ENCODE data around the gene CREBZF.
A peak's percentile ranks its signal among the peaks of the same experiment; 100 is the strongest.
"Not testable (repeated sequence)": the region's sequence is repeated elsewhere in the genome, so short reads cannot be mapped to it uniquely, and the experiment has no call there.

CREBZF gene

DNA sequence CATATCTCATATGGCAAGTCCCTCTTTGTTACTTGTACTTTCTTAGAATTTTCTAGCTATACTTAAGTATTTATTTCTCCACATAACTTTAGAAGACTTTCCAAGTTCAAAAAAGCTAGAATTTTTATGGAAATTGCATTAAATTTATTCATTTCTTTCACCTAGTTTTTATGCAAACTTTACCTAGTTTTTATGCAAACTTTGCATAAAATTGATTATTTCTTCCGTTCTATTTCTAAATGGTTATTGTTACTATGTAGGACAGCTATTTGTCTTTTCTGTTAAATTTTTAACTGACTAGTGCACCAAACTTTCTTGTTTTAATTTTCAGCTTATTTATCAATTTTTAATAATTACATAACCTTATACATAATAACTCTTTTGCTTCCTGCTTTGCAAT, 3.2 kb upstream of the CREBZF start:
- DNase-seq: no peak

DNA sequence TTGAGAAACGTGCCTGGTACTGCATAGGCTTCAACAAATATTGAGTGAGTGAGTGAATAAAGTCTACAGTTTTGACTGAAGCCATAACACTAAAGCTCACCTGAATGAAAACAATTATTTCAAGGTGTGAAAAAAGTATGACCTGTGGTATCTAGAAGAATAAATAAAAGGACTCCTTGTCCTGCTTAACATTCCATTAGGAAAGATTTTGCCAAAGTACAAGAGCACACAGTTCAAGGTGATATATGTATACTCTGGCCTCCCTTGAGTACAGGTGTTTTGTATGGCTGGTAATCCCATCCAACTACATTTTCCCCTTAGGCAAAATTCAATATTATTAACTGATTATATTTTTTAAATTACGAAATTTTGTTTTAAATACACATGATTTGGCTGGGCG, 1.8 kb upstream of the CREBZF start:
- DNase-seq: no peak

DNA sequence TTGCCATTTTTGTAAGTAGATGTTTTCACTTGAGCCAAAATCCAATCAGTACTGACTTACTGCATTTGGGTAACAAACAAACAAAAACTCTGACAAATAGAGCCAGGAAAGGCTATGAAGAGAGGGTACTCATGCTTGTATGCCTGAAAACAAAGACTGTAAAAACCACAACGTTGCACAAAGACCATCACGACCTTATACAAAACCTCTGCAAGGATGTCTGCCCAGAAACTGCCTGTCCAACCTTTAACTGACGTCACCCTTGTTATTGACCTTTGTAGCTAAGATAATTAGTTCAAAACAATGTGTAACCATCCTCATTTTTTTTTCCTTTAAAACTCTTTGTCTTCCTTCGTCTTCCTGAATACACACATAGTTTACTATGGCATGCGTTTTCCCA, 804 bp upstream of the CREBZF start:
- no peak for DNase-seq

DNA sequence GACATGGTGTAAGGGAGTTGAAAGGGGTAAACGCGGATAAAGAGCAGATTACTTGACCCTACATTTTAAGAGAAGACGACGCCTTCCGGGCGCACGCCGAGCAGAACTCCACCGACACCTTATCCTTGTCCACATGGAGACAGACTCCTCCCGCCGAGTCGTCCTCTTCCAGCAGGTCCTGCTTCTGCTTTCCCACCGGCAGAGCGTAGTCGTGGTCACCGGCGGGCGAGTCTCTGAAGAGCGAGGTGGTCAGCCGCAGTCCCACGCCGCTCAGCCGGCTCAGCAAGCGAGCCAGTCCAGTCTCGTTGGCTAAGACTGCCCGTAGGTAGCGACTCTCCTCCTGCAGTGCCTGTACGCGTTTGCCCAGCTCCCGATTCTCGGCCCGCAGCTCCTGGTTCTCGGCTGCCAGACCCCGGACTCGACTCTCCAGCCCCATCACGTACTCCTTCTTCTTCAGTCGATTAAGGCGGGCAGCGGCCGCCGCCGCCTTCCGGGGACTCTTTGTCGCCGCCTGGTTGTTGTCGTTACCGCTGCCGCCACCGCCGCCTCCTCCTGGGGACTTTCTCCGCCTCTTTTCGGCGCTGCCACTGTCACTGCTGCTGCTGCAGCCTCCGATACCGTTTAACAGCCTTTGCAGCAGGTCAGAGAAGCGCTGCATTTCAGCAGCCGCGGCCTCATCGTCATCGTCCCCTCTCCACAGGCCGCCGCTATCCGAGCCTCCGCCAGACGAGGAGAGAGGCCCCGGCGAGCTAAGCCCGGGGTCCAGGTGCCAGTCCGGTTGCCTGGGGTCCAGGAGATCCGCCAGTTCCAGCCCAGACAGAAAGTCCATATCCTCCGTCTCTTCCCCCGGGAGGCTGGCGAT, 945 bp downstream of the CREBZF start:
- peak; percentile 42 for DNase-seq

DNA sequence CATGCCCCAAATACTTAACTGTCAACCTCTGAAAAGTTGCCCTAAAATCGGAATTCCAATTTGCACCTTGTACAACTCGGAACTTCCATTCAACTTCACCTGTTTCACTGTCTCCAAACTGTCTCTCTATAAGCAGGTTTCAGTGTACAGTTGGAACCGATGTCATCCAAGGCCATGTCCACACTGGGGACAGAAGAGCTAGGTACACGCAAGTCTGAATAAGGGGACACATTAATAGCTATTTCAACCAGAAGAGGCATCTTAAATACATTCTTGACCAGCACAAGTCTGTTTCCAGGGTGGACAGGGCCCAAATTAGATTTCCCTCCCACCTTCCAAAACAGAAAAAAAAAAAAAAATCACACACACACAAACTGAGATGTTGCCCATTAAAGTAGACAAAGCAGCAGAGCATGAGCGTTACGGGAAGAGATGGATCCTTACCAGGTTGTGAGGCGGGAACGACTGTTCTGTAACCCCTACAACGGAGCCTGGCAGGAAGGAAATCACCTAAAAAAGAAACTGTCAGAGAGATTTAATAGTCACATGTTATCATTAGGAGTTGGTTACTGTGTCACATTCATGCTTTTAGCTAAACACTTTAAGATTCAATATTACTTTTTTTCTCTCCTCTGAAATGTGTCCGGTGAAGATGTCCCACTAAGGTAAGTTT, 1.7 kb downstream of the CREBZF start:
- DNase-seq: no peak

DNA sequence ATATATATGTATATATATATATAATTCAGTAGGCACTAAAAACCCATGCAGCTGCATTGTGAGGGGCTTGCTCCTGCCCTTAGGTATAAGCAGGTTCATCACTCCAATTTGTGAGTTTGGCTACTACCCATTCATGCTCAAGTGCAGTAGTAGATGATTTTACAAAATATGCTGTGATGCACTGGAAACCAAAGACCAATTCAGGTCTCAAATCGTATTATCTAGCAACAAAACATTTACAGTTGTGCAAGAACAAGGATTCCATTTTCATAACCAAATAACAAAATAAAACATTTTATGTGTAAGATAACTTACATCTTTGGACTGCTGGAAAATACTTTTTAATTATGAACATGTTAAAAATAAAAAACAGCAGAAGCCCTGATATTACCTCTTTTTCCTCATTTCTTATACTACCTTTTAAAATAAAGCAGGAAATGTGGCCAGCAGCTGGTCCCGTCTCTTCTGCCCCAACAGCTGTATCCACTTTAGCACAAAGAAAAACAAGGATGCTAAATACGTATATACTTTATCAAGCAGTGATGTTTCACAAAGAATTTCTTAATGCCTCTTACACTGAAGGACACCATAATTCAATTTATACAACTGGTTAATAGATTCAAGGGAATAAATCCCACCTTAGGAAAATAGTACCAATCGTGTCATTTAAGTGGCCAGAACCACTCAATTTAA, 2.8 kb downstream of the CREBZF start:
- no peak for DNase-seq

DNA sequence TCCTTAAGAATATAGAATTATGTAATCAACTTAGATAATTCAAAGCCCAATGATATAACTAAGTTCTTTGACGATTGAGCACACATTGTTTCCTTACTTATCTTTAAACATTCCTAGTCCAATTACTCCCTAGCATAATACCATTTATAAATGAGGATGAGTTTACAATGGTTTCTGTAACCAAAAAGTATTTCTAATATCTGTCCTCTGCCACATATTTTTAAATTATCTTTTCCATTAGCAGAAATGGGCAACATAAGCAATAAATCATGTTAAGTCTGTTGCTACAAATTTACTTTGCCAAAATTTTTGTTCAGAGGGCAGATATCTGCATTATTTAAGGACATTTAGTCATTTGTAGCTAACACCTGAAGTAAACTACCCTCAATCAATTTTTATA, 6.7 kb downstream of the CREBZF start:
- no peak for DNase-seq

DNA sequence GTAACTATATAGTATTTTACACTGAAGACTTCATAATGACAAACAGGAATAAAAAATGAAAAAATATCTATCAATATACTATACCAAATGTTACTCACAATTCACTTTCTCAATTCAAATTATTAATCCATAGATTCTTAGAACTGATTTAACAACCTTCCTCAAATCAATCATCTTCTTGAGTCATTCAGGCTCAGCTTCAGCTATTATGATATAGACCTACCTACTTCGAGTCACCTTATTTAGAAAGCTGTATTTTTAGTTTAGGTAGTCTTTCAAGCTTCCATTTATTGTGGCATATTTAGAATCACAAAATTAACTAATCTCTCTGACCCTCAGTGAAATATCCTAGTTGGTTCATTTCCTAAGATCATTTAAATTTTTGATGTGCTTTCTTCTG, 8.2 kb downstream of the CREBZF start:
- no peak for DNase-seq

DNA sequence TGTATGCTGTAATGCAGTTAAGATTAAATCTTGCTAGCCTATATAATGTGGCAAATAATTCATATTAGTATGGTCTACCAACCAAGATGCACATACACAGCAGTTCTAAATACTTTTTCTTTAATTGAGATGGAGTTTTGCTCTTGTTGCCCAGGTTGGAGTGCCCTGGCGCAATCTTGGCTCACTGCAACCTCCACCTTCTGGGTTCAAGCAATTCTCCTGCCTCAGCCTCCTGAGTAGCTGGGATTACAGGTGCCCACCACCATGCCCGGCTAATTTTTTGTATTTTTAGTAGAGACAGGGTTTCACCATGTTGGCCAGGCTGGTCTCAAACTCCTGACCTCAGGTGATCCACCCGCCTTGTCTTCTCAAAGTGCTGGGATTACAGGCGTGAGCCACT, 10.6 kb downstream of the CREBZF start:
- not testable (repeated sequence) for DNase-seq

DNA sequence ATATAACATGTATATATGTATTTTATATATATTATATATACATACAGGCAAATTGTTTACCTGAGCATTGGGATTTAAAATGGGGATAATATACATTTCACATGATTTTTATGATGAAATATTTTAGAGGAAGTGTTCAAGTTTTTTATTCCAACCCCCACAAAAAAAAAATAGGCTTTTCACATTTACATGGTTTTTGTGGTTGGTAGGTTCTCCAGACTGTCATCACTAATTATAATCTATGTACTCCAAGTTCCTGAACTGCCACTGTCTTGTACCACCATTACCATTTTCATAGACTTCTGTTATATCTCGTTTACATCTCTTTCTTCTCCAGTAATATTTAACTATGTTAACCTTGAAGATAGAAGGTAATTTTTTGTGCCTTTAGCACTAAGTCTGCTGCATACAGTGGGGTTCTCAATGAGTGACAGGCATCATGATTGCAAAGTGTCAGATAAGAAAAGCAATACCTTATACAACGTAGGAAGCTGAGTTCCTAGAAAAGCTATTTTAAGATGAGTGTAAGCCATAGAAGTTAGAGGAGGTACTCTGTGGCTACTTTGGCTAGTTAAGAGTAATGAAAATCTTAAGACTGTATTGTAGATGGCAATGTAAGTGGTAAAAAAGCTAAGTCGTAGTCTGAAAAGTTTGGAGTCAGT, 12.0 kb downstream of the CREBZF start:
- DNase-seq: no peak

DNA sequence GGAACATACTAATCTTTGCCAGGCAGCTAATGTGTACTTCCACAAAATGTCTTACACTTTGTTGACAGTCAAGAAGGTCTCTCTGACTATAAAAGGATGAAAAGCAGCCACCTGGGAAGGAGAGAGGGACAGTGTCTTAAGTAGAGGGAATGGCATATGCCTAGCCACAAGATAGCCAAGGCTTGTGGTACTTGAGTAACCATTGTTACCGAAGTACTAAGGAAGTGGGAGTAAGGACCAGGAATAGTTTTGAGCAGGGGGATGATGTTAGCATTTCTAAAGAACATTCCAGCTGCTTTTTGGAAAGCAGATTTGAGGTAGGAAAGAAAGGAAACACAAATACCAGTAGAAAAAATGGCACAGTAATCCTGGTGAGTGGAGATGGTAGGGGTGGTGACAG, 13.8 kb downstream of the CREBZF start:
- no peak for DNase-seq

DNA sequence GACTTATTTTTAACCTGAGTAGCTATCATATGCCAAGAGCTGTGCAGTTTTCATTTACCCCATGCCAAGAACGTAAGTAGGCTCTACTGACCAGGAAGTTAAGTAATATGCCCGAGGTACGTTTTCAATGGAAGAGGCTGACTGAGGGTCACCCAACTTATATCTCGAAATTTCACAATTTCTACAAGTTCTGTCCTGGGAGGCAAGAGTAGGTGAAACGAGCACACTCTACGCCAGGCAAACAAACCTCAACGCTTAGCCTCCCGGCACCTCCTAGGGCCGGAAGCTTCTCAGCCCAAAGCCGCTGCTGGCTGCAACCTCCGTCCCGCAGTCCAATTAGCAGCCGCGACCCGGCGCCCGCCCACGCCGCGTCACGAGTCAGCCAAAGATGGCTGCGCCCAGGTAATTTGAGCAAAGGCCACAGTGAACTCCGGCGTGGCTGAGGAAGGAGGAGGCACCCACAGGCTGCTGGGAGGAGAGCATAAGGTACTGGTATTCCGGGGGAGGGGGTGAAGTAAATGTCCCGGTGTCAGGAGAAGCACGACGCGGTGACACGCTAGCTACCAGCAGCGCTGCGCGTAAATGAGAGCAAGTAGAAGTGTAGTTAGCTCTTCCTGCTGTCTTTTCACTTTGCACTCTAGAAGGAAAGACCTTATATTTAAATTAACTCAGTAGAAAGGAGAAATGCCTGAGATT, 17.2 kb downstream of the CREBZF start, which contains the start of gene TMEM126A:
Gene TMEM126A, plus strand, starts transcription at position 364 of the 696 bp plus-strand sequence. CDS start 2,289 bp downstream, outside the sequence.
- peak; percentile 92 for DNase-seq

DNA sequence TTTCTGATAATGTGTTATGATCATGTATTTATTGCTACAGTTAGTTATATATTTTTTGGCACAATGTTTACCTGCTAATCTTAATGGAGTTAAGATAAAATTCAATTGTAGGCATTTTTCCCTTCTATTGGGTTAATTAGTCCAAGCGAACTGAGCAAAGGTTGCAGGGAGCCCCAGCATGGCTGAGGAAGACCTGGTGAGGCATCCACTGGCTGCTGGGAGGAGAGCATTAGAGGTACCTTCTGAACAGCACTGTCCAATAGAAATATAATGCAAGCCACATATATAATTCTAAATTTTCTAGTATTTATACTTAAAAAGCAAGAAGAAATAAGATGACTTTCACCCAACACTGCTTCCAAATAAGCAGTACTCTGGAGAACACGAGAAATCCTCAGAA, 17.9 kb downstream of the CREBZF start:
- no peak for DNase-seq

DNA sequence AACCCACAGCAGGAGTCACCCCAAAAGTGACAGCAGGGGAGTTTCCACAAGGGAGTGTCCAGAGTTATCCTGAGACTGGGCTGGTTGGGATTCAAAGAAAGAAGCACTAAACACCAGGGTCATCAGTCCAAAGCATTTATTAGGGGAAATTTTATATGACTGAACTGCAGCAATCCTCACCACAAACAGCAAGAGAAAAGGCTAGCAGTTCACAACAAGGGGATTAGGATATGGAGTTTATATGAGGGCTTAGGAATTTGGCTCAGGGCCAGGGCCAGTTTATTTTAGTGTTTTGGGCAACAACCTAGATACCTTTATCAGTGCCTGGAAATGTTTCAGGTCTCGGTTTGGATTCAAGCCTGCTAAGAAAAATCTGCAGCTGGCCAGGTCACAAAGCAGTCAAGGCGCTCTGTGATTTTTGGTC, 21.7 kb downstream of the CREBZF start:
- DNase-seq: no peak

DNA sequence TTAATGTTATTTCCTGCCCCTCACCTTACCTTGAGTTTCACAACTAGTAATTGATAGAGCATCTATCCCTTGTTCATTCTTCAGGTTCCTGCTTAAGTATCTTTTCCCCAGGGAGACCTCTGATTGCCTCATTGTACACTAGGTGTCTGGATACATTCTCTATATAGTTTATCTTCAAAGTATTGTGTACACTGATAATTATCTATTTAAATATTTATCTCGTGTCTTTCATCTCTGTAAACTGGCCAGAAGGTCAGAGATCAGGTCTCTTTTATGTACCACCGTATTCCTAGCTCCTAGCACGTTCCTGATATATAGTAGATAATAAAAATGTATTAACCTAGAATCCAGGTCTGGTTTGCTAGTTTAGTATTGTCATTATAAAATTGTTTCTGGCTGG, 30.2 kb downstream of the CREBZF start:
- no peak for DNase-seq

DNA sequence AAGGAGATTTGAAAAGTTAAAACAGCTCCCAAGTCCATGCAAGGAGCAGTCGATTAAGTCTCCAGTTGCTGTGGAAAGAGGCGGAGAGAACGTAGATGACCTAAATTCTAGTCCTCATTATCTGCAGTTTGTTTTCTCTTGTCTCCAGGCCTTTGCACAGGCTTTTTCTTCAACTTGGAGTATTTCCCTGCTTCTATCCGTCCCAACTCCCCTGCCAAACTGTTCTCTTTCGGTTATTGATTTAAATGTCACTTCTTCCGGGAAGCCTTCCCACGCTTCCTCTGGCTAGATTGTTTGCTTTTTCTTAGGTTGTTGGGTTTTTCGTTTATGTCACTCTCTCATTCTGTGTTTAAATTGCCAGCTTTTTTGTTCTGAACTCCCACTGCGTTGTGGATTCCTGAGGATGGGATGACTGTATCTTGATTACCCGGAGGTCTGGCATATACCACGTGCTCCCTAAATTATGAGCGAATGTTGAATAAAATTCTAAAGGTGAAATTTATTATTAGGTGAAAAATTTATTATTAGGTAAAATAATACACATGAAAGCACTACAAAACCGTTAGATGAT, 36.1 kb downstream of the CREBZF start:
- no peak for DNase-seq

DNA sequence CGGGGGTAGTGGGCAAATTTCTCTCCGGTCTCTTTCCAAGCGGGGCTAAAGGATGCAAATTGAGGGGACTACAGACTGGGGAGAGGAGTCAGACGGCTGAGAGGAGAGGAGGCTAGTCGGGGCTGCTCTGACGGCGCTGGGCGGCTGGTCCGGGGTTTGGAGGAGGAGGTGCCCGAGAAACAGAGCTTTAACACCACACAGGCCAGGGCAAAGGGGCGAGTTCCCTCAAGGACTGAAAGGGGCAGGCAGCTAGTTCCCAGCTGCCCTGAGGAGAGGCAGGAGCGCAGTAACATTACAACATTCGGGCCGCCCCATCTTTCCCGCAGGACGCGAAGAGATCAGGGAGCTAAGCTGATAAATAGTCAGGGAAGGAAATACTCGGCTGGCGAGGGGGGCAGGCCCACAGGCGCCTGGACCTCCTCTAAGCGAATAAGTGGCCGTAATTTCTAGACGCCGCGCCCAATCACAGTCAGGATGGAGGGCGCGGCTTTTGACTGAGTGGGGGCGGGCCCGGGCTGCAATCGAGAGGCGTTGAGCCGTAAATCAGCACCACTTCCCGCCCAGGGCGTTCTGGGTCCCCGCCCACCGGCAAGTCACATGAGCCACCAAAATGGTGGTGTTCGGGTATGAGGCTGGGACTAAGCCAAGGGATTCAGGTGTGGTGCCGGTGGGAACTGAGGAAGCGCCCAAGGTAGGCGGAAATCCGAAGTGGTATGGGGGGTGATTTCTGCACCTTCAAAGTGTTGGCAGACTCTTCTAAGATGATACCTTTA, 36.7 kb downstream of the CREBZF start, which contains the start of gene TMEM126B:
Gene TMEM126B, plus strand, starts transcription at position 596 of the 773 bp plus-strand sequence. Its CDS starts 15 bp downstream, at position 611.
- peak; percentile 96 for DNase-seq

DNA sequence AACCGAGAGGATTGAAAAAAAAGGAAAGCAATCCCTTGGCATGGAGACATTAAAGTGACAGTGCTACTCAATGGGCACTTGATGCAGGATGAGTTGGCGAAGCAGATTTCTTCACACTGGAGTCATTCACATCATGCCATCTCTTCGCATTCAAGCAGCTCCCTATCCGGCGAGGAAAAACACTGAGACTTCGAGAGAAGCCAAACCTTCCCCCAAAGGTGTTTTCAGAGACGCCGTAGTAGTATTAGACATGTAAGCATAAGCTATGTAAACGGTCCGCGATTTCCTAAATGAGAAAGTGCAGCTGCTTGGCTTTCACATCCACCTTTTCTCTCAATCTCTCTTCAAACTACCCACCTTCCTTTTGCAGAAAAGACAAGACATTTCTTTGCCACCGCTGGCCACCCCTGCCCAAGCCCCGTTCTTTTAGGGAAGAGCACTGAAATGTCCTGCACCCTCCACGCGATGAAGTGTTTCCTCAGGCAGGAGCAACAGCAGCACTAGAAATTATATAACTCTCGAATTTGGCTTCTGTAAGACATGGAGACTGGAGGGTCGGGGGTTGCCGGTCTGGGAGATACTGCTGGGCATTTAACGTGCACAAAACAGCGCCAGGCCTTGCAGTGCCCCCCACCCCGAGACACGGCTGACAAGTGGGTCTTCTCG, 37.5 kb downstream of the CREBZF start, which contains the start of gene DLG2:
Gene DLG2, minus strand, starts transcription at position 13 of the 666 bp plus-strand sequence.
- no peak for DNase-seq

DNA sequence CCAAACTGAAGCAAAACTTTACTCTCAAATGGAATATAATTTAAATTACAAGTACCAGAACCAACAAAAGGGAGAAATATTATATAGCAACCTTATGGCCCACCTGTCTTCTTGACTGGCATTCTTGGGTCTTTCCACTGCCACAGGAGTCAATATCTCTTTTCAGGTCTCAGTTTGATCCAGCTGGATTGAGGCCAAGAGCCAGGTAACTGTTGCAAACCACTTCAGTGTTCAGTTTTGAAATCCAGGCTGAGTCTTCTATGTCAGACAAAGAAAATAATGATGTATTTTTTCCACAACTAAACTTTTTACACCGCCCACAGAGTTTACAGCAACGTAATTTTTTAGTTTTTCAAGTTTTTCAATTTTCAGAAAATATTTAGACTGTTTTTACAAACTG, 38.4 kb downstream of the CREBZF start:
- peak; percentile 31 for DNase-seq

DNA sequence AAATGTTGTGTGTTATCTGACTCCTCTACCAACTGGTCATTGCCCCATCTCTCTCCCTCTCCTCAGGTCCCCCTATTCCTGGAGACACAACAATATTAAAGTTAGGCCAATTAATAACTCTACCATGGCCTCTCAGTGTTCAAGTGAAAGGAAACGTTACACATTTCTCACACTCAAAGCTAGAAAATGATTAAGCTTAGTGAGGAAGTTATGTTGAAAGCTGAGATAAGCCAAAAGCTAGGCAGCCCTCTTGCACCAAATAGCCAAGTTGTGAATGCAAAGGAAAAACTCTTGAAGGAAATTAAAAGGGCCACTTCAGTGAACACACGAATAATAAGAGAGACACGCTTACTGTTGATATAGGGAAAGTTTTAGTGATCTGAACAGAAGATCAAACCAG, 44.7 kb downstream of the CREBZF start:
- no peak for DNase-seq

All from NCI-H510A (cell line).